ENCODE data around the gene MELTF.

MELTF gene

GRCh38 chr3:196963631-196963953, 66.0 kb downstream of the MELTF start:
- Histone ChIP-seq H3K4me3 (ENCODE audit: insufficient read depth, low read length, poor library complexity, severe bottlenecking) (no peak overlapping the region), H3K9me2 (replicated peaks; ENCODE audit: insufficient read depth, low read length) (no peaks in the 10 kb centered on the region), H3F3A (ENCODE audit: insufficient read depth) (no peaks in the 10 kb centered on the region), H3K9ac (ENCODE audit: low read length) (no peak overlapping the region), H3K27me3 (ENCODE audit: low read length) (no peaks in the 10 kb centered on the region), H3K4me2 (ENCODE audit: low read depth, low read length, poor library complexity, severe bottlenecking) (no peak overlapping the region), H3K27ac (ENCODE audit: low read depth, low read length) (no peak overlapping the region), H2AFZ (ENCODE audit: low read depth, low read length, severe bottlenecking) (no peak overlapping the region), H4K20me1 (ENCODE audit: low read depth, low read length) (no peaks in the 10 kb centered on the region), H3K36me3 (ENCODE audit: low read length) (no peaks in the 10 kb centered on the region), H3K79me2 (ENCODE audit: insufficient read depth, low read length) (no peaks in the 10 kb centered on the region), H3K9me3 (ENCODE audit: insufficient read depth, low read length) (no peaks in the 10 kb centered on the region)
- TF ChIP-seq EZH2phosphoT487 (conservative IDR thresholded peaks at IDR 0.05; ENCODE audit: low read length) = no peak
- TF ChIP-seq, protein P1, sequence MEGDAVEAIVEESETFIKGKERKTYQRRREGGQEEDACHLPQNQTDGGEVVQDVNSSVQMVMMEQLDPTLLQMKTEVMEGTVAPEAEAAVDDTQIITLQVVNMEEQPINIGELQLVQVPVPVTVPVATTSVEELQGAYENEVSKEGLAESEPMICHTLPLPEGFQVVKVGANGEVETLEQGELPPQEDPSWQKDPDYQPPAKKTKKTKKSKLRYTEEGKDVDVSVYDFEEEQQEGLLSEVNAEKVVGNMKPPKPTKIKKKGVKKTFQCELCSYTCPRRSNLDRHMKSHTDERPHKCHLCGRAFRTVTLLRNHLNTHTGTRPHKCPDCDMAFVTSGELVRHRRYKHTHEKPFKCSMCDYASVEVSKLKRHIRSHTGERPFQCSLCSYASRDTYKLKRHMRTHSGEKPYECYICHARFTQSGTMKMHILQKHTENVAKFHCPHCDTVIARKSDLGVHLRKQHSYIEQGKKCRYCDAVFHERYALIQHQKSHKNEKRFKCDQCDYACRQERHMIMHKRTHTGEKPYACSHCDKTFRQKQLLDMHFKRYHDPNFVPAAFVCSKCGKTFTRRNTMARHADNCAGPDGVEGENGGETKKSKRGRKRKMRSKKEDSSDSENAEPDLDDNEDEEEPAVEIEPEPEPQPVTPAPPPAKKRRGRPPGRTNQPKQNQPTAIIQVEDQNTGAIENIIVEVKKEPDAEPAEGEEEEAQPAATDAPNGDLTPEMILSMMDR (IDR thresholded peaks at IDR 0.05; ENCODE audit: insufficient read depth, low read length, poor library complexity, severe bottlenecking) = no peak

GRCh38 chr3:196962930-196963630, 66.5 kb downstream of the MELTF start:
- H3F3A ChIP-seq (ENCODE audit: insufficient read depth) = no peaks in the 10 kb centered on the region
- H3K4me2 ChIP-seq (ENCODE audit: low read depth, low read length, poor library complexity, severe bottlenecking) = no peak overlapping the region
- H3K9me3 ChIP-seq (ENCODE audit: insufficient read depth, low read length) = no peaks in the 10 kb centered on the region
- no peaks in the 10 kb centered on the region for H4K20me1 ChIP-seq (ENCODE audit: low read depth, low read length)
- H2AFZ ChIP-seq (ENCODE audit: low read depth, low read length, severe bottlenecking) = no peak overlapping the region
- no peaks in the 10 kb centered on the region for H3K9me2 ChIP-seq (replicated peaks; ENCODE audit: insufficient read depth, low read length)
- H3K9ac ChIP-seq (ENCODE audit: low read length) = no peak overlapping the region
- H3K79me2 ChIP-seq (ENCODE audit: insufficient read depth, low read length) = no peaks in the 10 kb centered on the region
- TF ChIP-seq, protein P1 (IDR thresholded peaks at IDR 0.05; ENCODE audit: insufficient read depth, low read length, poor library complexity, severe bottlenecking) = no peak
- no peak for TF ChIP-seq EZH2phosphoT487 (conservative IDR thresholded peaks at IDR 0.05; ENCODE audit: low read length)
- H3K4me3 ChIP-seq (ENCODE audit: insufficient read depth, low read length, poor library complexity, severe bottlenecking) = no peak overlapping the region
- H3K36me3 ChIP-seq (ENCODE audit: low read length) = no peaks in the 10 kb centered on the region
- H3K27ac ChIP-seq (ENCODE audit: low read depth, low read length) = no peak overlapping the region
- H3K27me3 ChIP-seq (ENCODE audit: low read length) = no peaks in the 10 kb centered on the region

- H2AFZ ChIP-seq (ENCODE audit: low read depth, low read length, severe bottlenecking) = no peak overlapping the region
- H3K36me3 ChIP-seq (ENCODE audit: low read length) = no peaks in the 10 kb centered on the region
- no peak overlapping the region for H3K9ac ChIP-seq (ENCODE audit: low read length)
- no peaks in the 10 kb centered on the region for H4K20me1 ChIP-seq (ENCODE audit: low read depth, low read length)
- H3K9me3 ChIP-seq (ENCODE audit: insufficient read depth, low read length) = no peaks in the 10 kb centered on the region
- no peak overlapping the region for H3K4me2 ChIP-seq (ENCODE audit: low read depth, low read length, poor library complexity, severe bottlenecking)
- no peaks in the 10 kb centered on the region for H3K9me2 ChIP-seq (replicated peaks; ENCODE audit: insufficient read depth, low read length)
- H3K4me3 ChIP-seq (ENCODE audit: insufficient read depth, low read length, poor library complexity, severe bottlenecking) = no peak overlapping the region
- TF ChIP-seq, protein P1 (IDR thresholded peaks at IDR 0.05; ENCODE audit: insufficient read depth, low read length, poor library complexity, severe bottlenecking) = no peak
- TF ChIP-seq EZH2phosphoT487 (conservative IDR thresholded peaks at IDR 0.05; ENCODE audit: low read length) = no peak
- no peaks in the 10 kb centered on the region for H3K27me3 ChIP-seq (ENCODE audit: low read length)
- no peak overlapping the region for H3K27ac ChIP-seq (ENCODE audit: low read depth, low read length)
- H3K79me2 ChIP-seq (ENCODE audit: insufficient read depth, low read length) = no peaks in the 10 kb centered on the region
- no peaks in the 10 kb centered on the region for H3F3A ChIP-seq (ENCODE audit: insufficient read depth)
Observed at GRCh38 chr3:196962108-196962929, 67.3 kb downstream of the MELTF start.

Data from SU-DHL-6 (cell line).